ENCODE results near the gene WIPI1.
A peak's percentile ranks its signal among the peaks of the same experiment; 100 is the strongest.

WIPI1 gene

DNA sequence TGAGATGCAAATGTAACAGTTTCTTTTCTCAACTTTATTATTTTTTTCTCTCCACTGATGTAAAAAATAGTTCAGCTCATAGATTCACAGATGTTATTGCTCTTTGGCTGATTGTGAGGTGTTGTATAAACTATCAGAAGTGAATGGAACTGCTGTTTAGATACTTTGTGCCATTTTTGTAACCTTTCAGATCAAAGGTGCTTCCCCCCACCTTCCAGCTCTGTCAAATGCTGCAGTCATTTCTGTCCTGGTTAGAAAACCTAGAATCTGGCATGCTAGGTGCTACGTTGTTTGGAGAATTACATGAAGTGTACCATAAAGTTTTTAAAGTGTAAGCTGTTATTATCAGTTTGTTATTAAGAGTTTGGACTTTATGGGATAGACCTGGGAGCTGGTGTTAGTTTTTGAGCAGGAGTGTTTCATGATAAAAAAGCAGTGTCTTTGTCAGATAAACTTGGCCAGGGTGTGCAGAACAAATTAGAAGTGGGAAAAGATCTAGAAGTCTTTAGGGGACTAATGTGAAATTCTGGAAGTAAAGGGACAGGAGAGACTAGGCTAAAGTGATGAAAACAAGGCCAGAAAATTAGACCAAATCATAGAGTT lies 1.8 kb upstream of the WIPI1 start:
- DNase-seq, result no peak

- no peak for DNase-seq
Measured at GRCh38 chr17:68458260-68459036, 1.2 kb upstream of the WIPI1 start.

DNA sequence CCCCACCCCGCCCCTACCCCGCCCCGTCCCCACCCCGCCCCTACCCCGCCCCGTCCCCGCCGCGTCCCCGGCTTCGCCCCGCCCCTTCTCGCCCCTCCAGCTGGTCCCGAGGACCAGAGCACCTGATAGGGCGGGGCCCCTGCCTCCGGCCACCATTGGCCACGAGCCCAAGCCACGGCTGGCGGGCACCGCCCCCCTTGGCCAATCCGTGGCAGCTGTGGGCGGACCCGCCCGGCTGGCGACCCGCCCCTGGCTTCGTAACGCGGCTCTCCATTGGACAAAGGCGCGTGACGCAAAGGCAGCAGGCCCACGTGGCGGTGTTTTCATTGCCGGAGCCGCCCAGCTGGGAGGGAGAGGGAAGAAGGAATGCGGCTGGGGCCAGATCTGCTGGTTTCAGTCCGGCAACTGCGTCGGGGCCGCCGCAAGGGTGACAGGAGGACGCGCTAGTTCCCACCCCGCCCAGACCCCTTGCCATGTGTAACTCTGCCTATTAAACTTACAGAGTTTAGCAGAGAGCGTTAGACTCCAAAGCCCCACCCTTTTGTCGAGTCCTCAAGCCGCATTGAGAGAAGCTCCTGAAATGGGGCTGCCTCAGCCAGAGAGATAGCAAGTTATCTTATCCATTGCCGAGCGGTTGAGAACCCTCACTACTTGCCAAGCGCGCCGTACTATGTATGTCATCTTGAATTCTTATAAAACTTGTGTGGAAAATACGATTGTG lies 403 bp upstream of the WIPI1 start:
- peak; percentile 98 for DNase-seq

DNA sequence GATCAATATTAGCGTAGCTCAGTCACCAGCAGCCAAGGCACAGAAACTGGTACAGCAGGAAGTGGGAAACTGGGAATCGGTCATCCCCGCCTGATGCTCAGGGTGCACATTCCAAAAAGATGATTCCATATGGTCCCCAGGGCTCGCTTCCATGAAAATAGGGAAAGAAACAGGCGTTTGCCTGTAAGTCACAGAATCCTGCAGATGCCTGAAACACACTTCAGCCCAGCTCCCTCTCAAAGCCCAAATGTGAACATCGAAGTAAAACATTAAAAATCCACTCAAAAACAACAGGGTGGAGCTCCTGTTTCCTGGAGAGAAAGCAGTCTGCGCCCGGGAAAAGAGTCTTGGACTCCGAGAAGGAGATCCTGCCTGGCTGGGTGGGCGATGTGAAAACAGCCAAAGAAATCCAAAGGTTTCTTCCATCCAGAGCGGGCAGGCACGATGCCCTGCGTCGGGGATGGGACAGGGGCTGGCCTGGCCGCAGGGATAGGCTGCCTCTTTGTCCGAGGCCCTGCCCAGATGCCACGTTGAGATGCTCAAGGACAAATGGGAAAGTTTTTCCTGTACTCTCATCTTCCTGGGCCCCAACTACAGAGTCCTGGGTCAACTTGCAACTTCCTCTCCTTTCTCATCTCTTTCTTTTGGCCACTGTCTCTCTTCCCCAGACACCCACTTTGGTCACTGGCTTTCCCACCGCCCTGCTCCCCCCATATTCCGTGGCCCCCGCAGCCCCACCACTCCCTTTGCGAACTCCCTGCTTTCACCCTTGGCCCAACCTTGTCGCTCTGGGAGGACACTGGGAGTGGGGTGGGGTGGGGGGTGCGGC lies 743 bp downstream of the WIPI1 start:
- DNase-seq, result peak; percentile 88

DNA sequence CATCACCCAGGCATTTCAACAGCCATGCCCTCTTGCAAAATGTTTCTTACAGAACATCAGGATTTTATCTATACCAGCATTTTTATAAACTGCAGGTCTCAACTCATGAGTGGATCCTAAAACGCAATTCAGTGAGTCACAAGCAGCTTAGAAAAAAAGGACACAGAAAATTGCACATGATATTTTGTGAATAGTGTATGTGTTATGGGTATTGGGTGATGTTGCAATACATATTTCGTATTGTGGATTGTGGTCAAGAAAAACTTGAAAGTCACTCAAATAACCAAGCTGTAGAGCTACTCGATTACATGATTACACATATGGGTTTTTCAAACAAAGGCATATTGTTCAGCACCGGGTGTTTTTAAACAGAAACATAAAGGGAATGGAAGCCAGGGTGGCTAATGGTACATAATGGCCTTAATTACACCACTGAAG lies 1.4 kb downstream of the WIPI1 start:
- DNase-seq, result peak; percentile 83

GRCh38 chr17:68453991-68454665 lies 3.2 kb downstream of the WIPI1 start:
- DNase-seq, result no peak

- no peak for DNase-seq
Measured at GRCh38 chr17:68452724-68453290, 4.5 kb downstream of the WIPI1 start.

DNA sequence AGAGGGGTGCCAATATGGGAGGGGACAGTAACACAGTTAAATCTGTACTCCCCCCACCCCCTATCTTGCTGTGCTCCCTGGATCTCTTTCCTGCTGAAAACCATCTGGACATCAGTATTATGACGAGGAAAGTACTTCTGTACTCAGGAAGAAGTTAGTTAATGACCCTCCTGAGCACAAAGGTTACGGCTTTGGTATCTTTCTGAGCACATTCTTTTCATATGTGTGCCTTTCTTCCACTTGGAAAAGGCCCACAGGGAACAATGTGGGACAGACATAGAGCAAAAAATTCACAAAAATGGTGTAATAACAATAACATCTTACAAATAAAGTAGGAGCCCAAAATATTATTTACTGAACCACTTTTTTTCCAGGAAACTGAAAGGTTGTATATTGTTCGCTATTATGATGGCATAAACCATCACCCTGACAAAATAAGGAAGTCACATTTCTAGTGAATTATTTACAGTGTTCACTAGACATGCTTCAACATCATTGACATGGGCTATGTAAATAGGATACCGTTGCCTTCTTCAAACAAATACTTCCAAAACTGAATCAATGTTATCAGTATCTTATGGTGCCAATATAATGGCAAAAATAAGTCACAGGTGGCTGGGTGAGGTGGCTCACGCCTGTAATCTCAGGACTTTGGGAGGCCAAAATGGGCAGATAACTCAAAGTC lies 5.5 kb downstream of the WIPI1 start:
- no peak for DNase-seq

DNA sequence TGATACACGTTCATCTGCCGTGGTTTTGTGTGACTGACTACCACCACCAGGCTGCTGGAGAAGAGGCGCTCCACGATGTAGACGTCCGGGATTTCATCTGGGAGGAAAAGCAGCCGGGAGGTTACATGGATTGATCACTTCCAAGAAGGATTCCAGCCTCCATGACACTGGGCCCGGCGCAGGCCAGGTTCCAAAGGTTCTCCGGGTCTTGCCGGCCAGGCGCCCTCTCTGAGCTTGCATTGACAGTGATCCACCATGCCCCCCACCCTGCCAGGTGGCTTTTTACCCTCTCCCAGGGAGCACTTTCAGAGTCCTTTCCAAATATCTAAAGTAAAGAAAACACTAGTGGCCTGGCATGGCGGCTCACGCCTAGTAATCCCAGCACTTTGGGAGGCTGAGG lies 6.5 kb downstream of the WIPI1 start:
- DNase-seq, result no peak

- DNase-seq, result no peak
Measured at GRCh38 chr17:68450391-68450790, 6.9 kb downstream of the WIPI1 start.

DNA sequence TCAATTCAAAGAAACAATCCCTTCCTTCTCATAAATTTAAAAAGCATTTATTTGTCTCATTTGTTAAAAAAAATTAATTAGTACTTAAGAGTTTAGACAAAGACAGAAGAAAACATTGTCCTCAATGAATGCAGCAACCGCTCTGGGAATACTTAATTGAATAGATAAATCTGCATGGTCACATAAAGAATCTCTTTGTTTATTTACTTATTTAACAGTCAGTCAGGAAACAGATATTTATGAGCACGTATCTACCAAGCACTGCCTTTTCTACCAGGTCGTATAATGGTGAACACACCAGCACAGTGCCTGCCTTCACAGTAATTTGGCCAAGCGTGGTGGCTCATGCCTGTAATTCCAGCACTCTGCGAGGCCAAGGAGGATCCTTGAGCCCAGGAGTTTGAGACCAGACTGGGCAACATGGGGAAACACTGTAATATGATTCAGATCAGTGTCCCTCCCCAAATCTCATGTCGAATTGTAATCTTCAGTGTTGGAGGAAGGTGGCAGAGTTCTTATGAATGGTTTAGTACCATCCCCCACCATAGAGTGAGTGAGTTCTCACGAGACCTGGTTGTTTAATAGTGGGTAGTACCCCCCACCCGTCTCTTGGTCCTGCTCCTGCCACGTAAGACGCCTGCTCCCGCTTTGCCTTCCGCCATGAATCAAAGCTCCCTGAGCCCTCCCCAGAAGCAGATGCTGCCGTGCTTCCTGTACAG lies 8.1 kb downstream of the WIPI1 start:
- no peak for DNase-seq

- no peak for DNase-seq
Measured at GRCh38 chr17:68446626-68447041, 10.7 kb downstream of the WIPI1 start.

GRCh38 chr17:68445671-68446070 lies 11.6 kb downstream of the WIPI1 start:
- no peak for DNase-seq

DNA sequence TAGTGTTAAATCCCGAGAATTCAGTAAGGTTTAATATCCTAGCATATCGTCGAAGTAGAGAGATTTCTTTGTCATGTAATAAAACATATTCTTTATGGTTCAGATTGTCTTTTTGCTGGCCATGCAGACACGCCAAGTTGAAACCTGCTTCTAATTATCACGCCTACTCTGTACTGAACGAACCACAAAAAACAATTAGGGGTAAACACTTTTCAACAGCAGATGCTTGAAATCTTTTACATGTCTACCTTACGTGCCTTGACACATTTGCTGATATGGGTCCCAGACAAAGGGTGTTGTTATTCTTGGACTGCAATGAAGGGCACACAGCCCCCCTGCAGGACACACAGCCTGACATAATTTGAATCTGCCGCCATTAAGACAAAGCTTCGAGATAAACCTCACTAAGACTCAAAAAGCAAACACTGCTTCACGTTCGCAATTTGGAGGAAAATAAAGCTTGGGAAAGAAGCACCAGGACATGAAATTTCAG lies 13.3 kb downstream of the WIPI1 start:
- DNase-seq, result peak; percentile 22

GRCh38 chr17:68441070-68441770 lies 16.1 kb downstream of the WIPI1 start:
- no peak for DNase-seq

GRCh38 chr17:68440526-68440925 lies 16.8 kb downstream of the WIPI1 start:
- DNase-seq, result no peak

DNA sequence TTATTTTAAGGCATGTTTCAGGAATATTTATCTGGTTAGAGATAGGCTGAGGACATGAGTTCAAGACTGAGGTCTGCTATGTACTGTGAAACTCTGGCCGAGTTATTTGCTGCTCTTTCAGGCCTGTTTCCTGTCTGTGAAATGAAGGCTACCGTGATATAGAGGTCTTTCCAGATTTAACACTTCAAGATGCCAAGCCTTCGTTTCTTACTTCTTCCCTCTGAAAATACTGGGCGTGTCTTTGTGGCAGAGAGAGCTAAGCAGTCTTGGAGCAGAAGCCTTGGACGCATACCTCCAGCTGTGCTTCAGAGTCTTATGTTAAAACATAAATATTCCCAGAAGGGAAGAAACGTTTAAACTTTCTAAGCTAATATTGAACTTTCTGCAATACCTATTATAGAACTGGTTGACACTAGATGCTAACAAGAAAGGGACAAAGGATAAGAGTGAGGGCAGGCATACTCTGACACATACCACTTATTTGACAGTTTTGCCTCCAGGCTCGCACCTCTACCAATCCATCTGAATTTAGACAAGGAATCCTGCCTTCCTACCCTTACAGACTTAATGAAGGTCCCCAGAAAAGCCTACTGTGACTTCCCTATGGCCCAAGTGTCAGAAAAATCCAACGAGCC lies 17.5 kb downstream of the WIPI1 start:
- DNase-seq, result no peak

- no peak for DNase-seq
Measured at GRCh38 chr17:68437979-68438822, 19.1 kb downstream of the WIPI1 start.

Measured in fibroblast of upper back skin (primary cell).